Activated CD8-positive, alpha-beta memory T cell treated with anti-CD3 and anti-CD28 coated beads for 36 hours (primary cell): Measurements from ENCODE around the gene PHLDA1. TPM values are rescaled to one million over a fixed set of nuclear protein-coding genes. Genes with fewer than 3 reads are reported as not detected.
"Not testable (repeated sequence)": the region's sequence is repeated elsewhere in the genome, so short reads cannot be mapped to it uniquely, and the experiment has no call there.

Experiments
- CTCF ChIA-PET: fragments of 350-600 bp; sonication (Branson Sonifier 250); formaldehyde crosslinking; loops from one replicate; lab custom pipeline; 2021; ENCODE audit warnings: antibody characterized with exemption; lab: Charles Lee
- POLR2A ChIA-PET: fragments of 350-600 bp; sonication (Branson Sonifier 250); formaldehyde crosslinking; loops from one replicate; lab custom pipeline; 2021; ENCODE audit warnings: antibody characterized with exemption; lab: Charles Lee
- total RNA-seq, 2 experiments: library from RNA; stranded (reverse); gene quantifications; one replicate each; pipeline ENCODE4 v1.2.3, GENCODE V29; 2021

The PHLDA1 gene
- total RNA-seq, 2 experiments from 2014 or later, result 62.8 to 63.6 TPM

- POLR2A ChIA-PET, result no interaction called here
- CTCF ChIA-PET, result interaction anchor here (1.4 kb wide), 1 partner anchor 9 kb away, joined by 3 read pairs; no protein-coding TSS in a partner anchor
Observed at GRCh38 chr12:76002598-76003354, 28.8 kb downstream of the PHLDA1 start.

- CTCF ChIA-PET, result no interaction called here
- POLR2A ChIA-PET, result no interaction called here
Observed at GRCh38 chr12:75998292-75999063, 33.1 kb downstream of the PHLDA1 start.

GRCh38 chr12:75997658-75998057, 33.9 kb downstream of the PHLDA1 start:
- ChIA-PET POLR2A (no interaction called here), CTCF (no interaction called here)

- ChIA-PET CTCF (interaction anchor here (1.0 to 1.2 kb wide), 2 partner anchors 10 to 15 kb away, joined by 3 to 7 read pairs; no protein-coding TSS in a partner anchor), POLR2A (interaction anchor here (1.1 kb wide), 1 partner anchor 34 kb away, joined by 4 read pairs; the partner anchor contains the start of gene PHLDA1)
Observed at GRCh38 chr12:75996861-75997447, 34.6 kb downstream of the PHLDA1 start.

- POLR2A ChIA-PET, result interaction anchor here (1.1 kb wide), 1 partner anchor 36 kb away, joined by 3 read pairs; the partner anchor contains the start of gene PHLDA1
- CTCF ChIA-PET, result interaction anchor here (1.0 to 1.2 kb wide), 2 partner anchors 9 to 16 kb away, joined by 3 to 7 read pairs; no protein-coding TSS in a partner anchor
Observed at GRCh38 chr12:75995691-75996090, 35.9 kb downstream of the PHLDA1 start.

- CTCF ChIA-PET, result interaction anchor here (0.6 to 1.5 kb wide), 4 partner anchors 17 to 588 kb away, joined by 3 to 4 read pairs (median 3); partner anchors contain the start of gene PHLDA1
- POLR2A ChIA-PET, result interaction anchor here (0.6 to 1.9 kb wide), 3 partner anchors 27 to 164 kb away, joined by 3 to 8 read pairs (median 3); partner anchors contain the start of gene PHLDA1
Observed at GRCh38 chr12:75994069-75994740, 37.4 kb downstream of the PHLDA1 start.

- CTCF ChIA-PET, result interaction anchor here (1.2 to 2.0 kb wide), 2 partner anchors 13 to 29 kb away, joined by 4 read pairs; no protein-coding TSS in a partner anchor
- POLR2A ChIA-PET, result interaction anchor here (0.6 kb wide), 1 partner anchor 207 kb away, joined by 4 read pairs; no protein-coding TSS in a partner anchor
Observed at GRCh38 chr12:75991753-75992152, 39.8 kb downstream of the PHLDA1 start.

- CTCF ChIA-PET, result interaction anchor here (0.7 to 2.0 kb wide), 3 partner anchors 11 to 358 kb away, joined by 3 to 4 read pairs (median 3); partner anchors contain the start of gene BBS10
- POLR2A ChIA-PET, result interaction anchor here (0.5 kb wide), 1 partner anchor 218 kb away, joined by 3 read pairs; no protein-coding TSS in a partner anchor
Observed at GRCh38 chr12:75990189-75990912, 41.2 kb downstream of the PHLDA1 start.

- POLR2A ChIA-PET, result not testable (repeated sequence)
- CTCF ChIA-PET, result interaction anchor here (1.5 kb wide), 1 partner anchor 9 kb away, joined by 3 read pairs; no protein-coding TSS in a partner anchor
Observed at GRCh38 chr12:75987709-75988108, 43.9 kb downstream of the PHLDA1 start.

GRCh38 chr12:75986001-75986746, 45.4 kb downstream of the PHLDA1 start:
- ChIA-PET CTCF (interaction anchor here (1.5 kb wide), 1 partner anchor 10 kb away, joined by 3 read pairs; no protein-coding TSS in a partner anchor), POLR2A (no interaction called here)

- ChIA-PET POLR2A (no interaction called here), CTCF (no interaction called here)
Observed at GRCh38 chr12:75985566-75985965, 46.0 kb downstream of the PHLDA1 start.

- POLR2A ChIA-PET, result no interaction called here
- CTCF ChIA-PET, result no interaction called here
Observed at GRCh38 chr12:75984577-75985182, 46.9 kb downstream of the PHLDA1 start.

- CTCF ChIA-PET, result interaction anchor here (0.5 kb wide), 1 partner anchor 37 kb away, joined by 3 read pairs; no protein-coding TSS in a partner anchor
- POLR2A ChIA-PET, result not testable (repeated sequence)
Observed at GRCh38 chr12:75983851-75984250, 47.7 kb downstream of the PHLDA1 start.

GRCh38 chr12:75982979-75983660, 48.5 kb downstream of the PHLDA1 start:
- ChIA-PET POLR2A (no interaction called here), CTCF (interaction anchor here (0.5 kb wide), 1 partner anchor 38 kb away, joined by 3 read pairs; no protein-coding TSS in a partner anchor)

GRCh38 chr12:75982169-75982564, 49.4 kb downstream of the PHLDA1 start:
- POLR2A ChIA-PET, result interaction anchor here (1.3 kb wide), 1 partner anchor 49 kb away, joined by 3 read pairs; the partner anchor contains the start of gene PHLDA1

More at GRCh38 chr12:75982169-75982564, 49.4 kb downstream of the PHLDA1 start:
- CTCF ChIA-PET, result no interaction called here
